K562 treated with DMSO at 1 percent for 24 hours (cell line): Measurements from ENCODE around the gene CYLC2. TPM values are rescaled to one million over a fixed set of nuclear protein-coding genes. Genes with fewer than 3 reads are reported as not detected.

ENCODE experiments used
- total RNA-seq: library from RNA; unstranded; fragments of 300-600 nt; gene quantifications from 2 replicates; pipeline ENCODE4 v1.2.3, GENCODE V29; 2022; ENCODE audit warnings: low read depth; ENCODE audit not compliant: insufficient read depth

CYLC2 gene
- not detected in 2 replicates for total RNA-seq

GRCh38 chr9:102995033-102995432 lies at the start of gene CYLC2:
Gene CYLC2, plus strand, starts transcription at chr9:102995333. Its CDS starts 48 bp downstream, at chr9:102995381.

